ENCODE results near the gene RBKS.

The RBKS gene

GRCh38 chr2:27893006-27893405 is 2.8 kb upstream of the RBKS start (continued):
- TF ChIP-seq PRDM2 (tag by site-specific recombination; IDR thresholded peaks at IDR 0.05; ENCODE audit: borderline replicate concordance) (no peak), ZNF600 (tag by site-specific recombination; IDR thresholded peaks at IDR 0.05) (no peak), ZBTB7A (tag by site-specific recombination; IDR thresholded peaks at IDR 0.05; ENCODE audit: low read depth) (no peak), ZNF776 (tag by site-specific recombination; IDR thresholded peaks at IDR 0.05; ENCODE audit: borderline replicate concordance) (no peak), ZNF140 (tag by site-specific recombination; IDR thresholded peaks at IDR 0.05) (no peak), ZNF624 (tag by site-specific recombination; IDR thresholded peaks at IDR 0.05) (no peak), ZNF350 (tag by site-specific recombination; IDR thresholded peaks at IDR 0.05) (no peak), ZNF19 (tag by site-specific recombination; IDR thresholded peaks at IDR 0.05; ENCODE audit: low read depth) (no peak)
- TF ChIP-seq, protein P1, sequence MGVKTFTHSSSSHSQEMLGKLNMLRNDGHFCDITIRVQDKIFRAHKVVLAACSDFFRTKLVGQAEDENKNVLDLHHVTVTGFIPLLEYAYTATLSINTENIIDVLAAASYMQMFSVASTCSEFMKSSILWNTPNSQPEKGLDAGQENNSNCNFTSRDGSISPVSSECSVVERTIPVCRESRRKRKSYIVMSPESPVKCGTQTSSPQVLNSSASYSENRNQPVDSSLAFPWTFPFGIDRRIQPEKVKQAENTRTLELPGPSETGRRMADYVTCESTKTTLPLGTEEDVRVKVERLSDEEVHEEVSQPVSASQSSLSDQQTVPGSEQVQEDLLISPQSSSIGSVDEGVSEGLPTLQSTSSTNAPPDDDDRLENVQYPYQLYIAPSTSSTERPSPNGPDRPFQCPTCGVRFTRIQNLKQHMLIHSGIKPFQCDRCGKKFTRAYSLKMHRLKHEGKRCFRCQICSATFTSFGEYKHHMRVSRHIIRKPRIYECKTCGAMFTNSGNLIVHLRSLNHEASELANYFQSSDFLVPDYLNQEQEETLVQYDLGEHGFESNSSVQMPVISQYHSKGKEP (tag by site-specific recombination; IDR thresholded peaks at IDR 0.05), result no peak

- ChIA-PET CTCF (no interaction called here), POLR2A (interaction anchor here (2.0 kb wide), 1 partner anchor 93 kb away, joined by 5 read pairs; no protein-coding TSS in a partner anchor)
- TF ChIP-seq ZNF211 (tag by site-specific recombination; IDR thresholded peaks at IDR 0.05; ENCODE audit: low read depth) (no peak), ZNF561 (tag by site-specific recombination; IDR thresholded peaks at IDR 0.05; ENCODE audit: borderline replicate concordance) (no peak), ZNF280C (tag by site-specific recombination; IDR thresholded peaks at IDR 0.05) (no peak), ZBTB1 (tag by site-specific recombination; IDR thresholded peaks at IDR 0.05) (no peak), ZNF677 (tag by site-specific recombination; IDR thresholded peaks at IDR 0.05) (no peak), ZNF664 (tag by site-specific recombination; IDR thresholded peaks at IDR 0.05) (no peak), ZNF610 (tag by site-specific recombination; IDR thresholded peaks at IDR 0.05; ENCODE audit: borderline replicate concordance) (no peak)
- TF ChIP-seq, protein P2, sequence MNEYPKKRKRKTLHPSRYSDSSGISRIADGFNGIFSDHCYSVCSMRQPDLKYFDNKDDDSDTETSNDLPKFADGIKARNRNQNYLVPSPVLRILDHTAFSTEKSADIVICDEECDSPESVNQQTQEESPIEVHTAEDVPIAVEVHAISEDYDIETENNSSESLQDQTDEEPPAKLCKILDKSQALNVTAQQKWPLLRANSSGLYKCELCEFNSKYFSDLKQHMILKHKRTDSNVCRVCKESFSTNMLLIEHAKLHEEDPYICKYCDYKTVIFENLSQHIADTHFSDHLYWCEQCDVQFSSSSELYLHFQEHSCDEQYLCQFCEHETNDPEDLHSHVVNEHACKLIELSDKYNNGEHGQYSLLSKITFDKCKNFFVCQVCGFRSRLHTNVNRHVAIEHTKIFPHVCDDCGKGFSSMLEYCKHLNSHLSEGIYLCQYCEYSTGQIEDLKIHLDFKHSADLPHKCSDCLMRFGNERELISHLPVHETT (tag by site-specific recombination; IDR thresholded peaks at IDR 0.05), result no peak
- TF ChIP-seq, protein P3, sequence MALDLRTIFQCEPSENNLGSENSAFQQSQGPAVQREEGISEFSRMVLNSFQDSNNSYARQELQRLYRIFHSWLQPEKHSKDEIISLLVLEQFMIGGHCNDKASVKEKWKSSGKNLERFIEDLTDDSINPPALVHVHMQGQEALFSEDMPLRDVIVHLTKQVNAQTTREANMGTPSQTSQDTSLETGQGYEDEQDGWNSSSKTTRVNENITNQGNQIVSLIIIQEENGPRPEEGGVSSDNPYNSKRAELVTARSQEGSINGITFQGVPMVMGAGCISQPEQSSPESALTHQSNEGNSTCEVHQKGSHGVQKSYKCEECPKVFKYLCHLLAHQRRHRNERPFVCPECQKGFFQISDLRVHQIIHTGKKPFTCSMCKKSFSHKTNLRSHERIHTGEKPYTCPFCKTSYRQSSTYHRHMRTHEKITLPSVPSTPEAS (tag by site-specific recombination; IDR thresholded peaks at IDR 0.05), result no peak
- TF ChIP-seq, protein P4, sequence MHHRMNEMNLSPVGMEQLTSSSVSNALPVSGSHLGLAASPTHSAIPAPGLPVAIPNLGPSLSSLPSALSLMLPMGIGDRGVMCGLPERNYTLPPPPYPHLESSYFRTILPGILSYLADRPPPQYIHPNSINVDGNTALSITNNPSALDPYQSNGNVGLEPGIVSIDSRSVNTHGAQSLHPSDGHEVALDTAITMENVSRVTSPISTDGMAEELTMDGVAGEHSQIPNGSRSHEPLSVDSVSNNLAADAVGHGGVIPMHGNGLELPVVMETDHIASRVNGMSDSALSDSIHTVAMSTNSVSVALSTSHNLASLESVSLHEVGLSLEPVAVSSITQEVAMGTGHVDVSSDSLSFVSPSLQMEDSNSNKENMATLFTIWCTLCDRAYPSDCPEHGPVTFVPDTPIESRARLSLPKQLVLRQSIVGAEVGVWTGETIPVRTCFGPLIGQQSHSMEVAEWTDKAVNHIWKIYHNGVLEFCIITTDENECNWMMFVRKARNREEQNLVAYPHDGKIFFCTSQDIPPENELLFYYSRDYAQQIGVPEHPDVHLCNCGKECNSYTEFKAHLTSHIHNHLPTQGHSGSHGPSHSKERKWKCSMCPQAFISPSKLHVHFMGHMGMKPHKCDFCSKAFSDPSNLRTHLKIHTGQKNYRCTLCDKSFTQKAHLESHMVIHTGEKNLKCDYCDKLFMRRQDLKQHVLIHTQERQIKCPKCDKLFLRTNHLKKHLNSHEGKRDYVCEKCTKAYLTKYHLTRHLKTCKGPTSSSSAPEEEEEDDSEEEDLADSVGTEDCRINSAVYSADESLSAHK (tag by site-specific recombination; IDR thresholded peaks at IDR 0.05), result no peak
- no peak overlapping the region for H3K27ac ChIP-seq (ENCODE audit: extremely low read depth, low read depth, low read length)
- H3K4me3 ChIP-seq (ENCODE audit: low read depth, low read length), result no peak overlapping the region
- peaks cover 6% of the 10 kb centered on the region; the same call in 1 of the 2 replicates for H3K4me1 ChIP-seq (ENCODE audit: control insufficient read depth, insufficient read depth, low read length)
- peaks cover 0 to 20% of the 10 kb centered on the region in 2 experiments; a peak in 1 of 3 replicates for H3K36me3 ChIP-seq (ENCODE audit: control insufficient read depth in 2 of 2, insufficient read depth in 1 of 2, low read length in 2 of 2)
- no peaks in the 10 kb centered on the region for H3K9me3 ChIP-seq (ENCODE audit: control insufficient read depth, insufficient read depth, low read depth, low read length)
Observed at GRCh38 chr2:27891673-27892105, 1.5 kb upstream of the RBKS start.

Measured in HEK293 (cell line).